Measurements from ENCODE around the gene AMN1.

Gene AMN1

GRCh38 chr12:31627456-31628054 is 101.3 kb downstream of the AMN1 start:
- DNase-seq: no peak

- DNase-seq: no peak
Observed at GRCh38 chr12:31626270-31626995, 102.4 kb downstream of the AMN1 start.

- no peak for DNase-seq
Observed at GRCh38 chr12:31622038-31622437, 106.8 kb downstream of the AMN1 start.

Data from midbrain (tissue), 1 donor.